Measurements from ENCODE around the gene OR10G8.

OR10G8 gene

GRCh38 chr11:124072147-124072546, 45.5 kb downstream of the OR10G8 start:
- POLR2A ChIA-PET = no interaction called here
- H3K4me1 ChIP-seq (ENCODE audit: control insufficient read depth, insufficient read depth, low read length) = no peaks in the 10 kb centered on the region
- H3K36me3 ChIP-seq (ENCODE audit: control insufficient read depth in 2 of 2, insufficient read depth in 1 of 2, low read length in 2 of 2) = no peaks in the 10 kb centered on the region
- H3K27ac ChIP-seq (ENCODE audit: extremely low read depth, low read depth, low read length) = no peak overlapping the region
- CTCF ChIA-PET = interaction anchor here (0.6 to 4.9 kb wide), 25 partner anchors 9 to 691 kb away, joined by 3 to 57 read pairs (median 3); partner anchors contain the start of gene OR10G7
- H3K9me3 ChIP-seq (ENCODE audit: control insufficient read depth, insufficient read depth, low read depth, low read length) = no peaks in the 10 kb centered on the region
- no peak overlapping the region for H3K4me3 ChIP-seq (ENCODE audit: low read depth, low read length)
- TF ChIP-seq OSR2 (tag by site-specific recombination; IDR thresholded peaks at IDR 0.05) = no peak
- no peak for TF ChIP-seq ZNF184 (tag by site-specific recombination; IDR thresholded peaks at IDR 0.05)
- TF ChIP-seq ZNF140 (tag by site-specific recombination; IDR thresholded peaks at IDR 0.05) = peak; percentile 54; the same call in 1 of the 2 replicates
- no peak for TF ChIP-seq HIC1 (tag by site-specific recombination; IDR thresholded peaks at IDR 0.05)
- 0 out of 2 replicates have a peak, but pooled peaks have one; percentile 45 for TF ChIP-seq ZNF791 (tag by site-specific recombination; IDR thresholded peaks at IDR 0.05)
- TF ChIP-seq ZBTB8A (tag by site-specific recombination; IDR thresholded peaks at IDR 0.05) = peak; percentile 67
- no peak for TF ChIP-seq TCF7L2 (IDR thresholded peaks at IDR 0.05; ENCODE audit: borderline replicate concordance, low read depth, low read length)
- TF ChIP-seq ZNF2 (tag by site-specific recombination; IDR thresholded peaks at IDR 0.05) = no peak
- peak; percentile 22 for TF ChIP-seq ZNF529 (tag by site-specific recombination; IDR thresholded peaks at IDR 0.05; ENCODE audit: insufficient replicate concordance)
- TF ChIP-seq WT1 (tag by site-specific recombination; IDR thresholded peaks at IDR 0.05) = no peak
- no peak for TF ChIP-seq ZBTB10 (tag by site-specific recombination; IDR thresholded peaks at IDR 0.05)
- TF ChIP-seq ZNF623 (tag by site-specific recombination; IDR thresholded peaks at IDR 0.05) = peak; percentile 71
- TF ChIP-seq ZNF518A (tag by site-specific recombination; conservative IDR thresholded peaks at IDR 0.05; ENCODE audit: low read depth) = peak; percentile 88
- TF ChIP-seq ZNF433 (tag by site-specific recombination; IDR thresholded peaks at IDR 0.05; ENCODE audit: low read depth) = peak; percentile 72
- TF ChIP-seq ZNF580 (tag by site-specific recombination; IDR thresholded peaks at IDR 0.05) = 0 out of 2 replicates have a peak, but pooled peaks have one; percentile 18
- no peak for TF ChIP-seq ZNF776 (tag by site-specific recombination; IDR thresholded peaks at IDR 0.05; ENCODE audit: borderline replicate concordance)
- no peak for TF ChIP-seq HOXC10 (CRISPR knock-in tag; IDR thresholded peaks at IDR 0.05)
- peak; percentile 50; the same call in 1 of the 2 replicates for TF ChIP-seq ZNF629 (tag by site-specific recombination; IDR thresholded peaks at IDR 0.05)
- TF ChIP-seq ZNF510 (tag by site-specific recombination; IDR thresholded peaks at IDR 0.05; ENCODE audit: insufficient replicate concordance) = peak; percentile 49
- peak; percentile 66; the same call in 1 of the 2 replicates for TF ChIP-seq ZNF558 (tag by site-specific recombination; IDR thresholded peaks at IDR 0.05)
- TF ChIP-seq ZBTB11 (tag by site-specific recombination; conservative IDR thresholded peaks at IDR 0.05; ENCODE audit: low read depth) = peak; percentile 77
- no peak for TF ChIP-seq KLF7 (tag by site-specific recombination; IDR thresholded peaks at IDR 0.05; ENCODE audit: borderline replicate concordance)
- TF ChIP-seq GLI2 (tag by site-specific recombination; IDR thresholded peaks at IDR 0.05; ENCODE audit: borderline replicate concordance, low read depth) = peak; percentile 53; the same call in 1 of the 2 replicates

All from HEK293 (cell line).